ENCODE measurements around the gene DGKZ. TPM values are rescaled to one million over a fixed set of nuclear protein-coding genes. Genes with fewer than 3 reads are reported as not detected.

Gene DGKZ
- total and polyA plus RNA-seq, 2 of the 13 experiments (the other 11 are each of a cell fraction or from before 2014, with no cell fraction given) = 15.8 to 20.7 TPM

DNA sequence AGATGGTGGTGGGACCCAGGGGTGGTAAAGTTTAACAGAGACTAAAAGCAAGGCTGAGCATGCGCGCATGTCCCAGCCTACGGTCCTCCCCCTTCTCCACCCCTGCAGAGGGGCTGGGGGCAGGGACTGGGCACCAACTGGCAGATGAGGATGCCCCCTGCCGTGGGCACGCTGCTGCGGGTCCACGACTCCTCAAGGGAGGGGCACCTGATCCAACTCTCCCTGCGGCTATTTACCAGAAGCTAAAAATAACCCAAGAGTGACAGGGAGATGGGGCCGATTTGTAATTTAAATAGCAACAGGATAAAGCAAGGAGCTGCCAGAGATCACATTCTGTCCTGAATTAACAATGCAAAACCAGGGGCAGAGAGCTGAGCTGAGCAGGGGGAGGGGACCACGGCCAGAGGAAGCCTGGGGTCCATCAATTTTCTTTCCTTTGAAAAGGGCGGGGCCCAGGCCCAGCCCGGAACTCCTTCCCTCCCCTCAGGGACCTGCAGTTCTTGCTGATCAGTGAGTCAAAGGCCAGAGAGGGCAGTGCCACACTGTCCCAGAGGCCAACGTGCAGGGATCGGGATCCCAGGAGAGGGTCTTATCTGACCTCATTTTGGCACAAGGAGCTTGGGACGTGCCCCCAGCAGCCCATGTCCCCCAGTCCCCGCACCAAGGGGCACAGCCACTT, 8.1 kb upstream of the DGKZ start:
- no peak for TF ChIP-seq AGO1 (IDR thresholded peaks at IDR 0.05; ENCODE audit: low read depth, low read length, poor library complexity, severe bottlenecking)
- TF ChIP-seq MTF1 (CRISPR knock-in tag; IDR thresholded peaks at IDR 0.05) = no peak
- Histone ChIP-seq H3K79me2 (ENCODE audit: insufficient read depth, low read length) (no peaks in the 10 kb centered on the region), H3K4me3 (replicated peaks in 1 of 3; ENCODE audit: insufficient read depth in 1 of 3, low read depth in 2 of 3, low read length in 3 of 3) (peak overlapping the region in 1 of 3 experiments; percentile 29; a peak in 1 of 6 replicates), H3K27ac (ENCODE audit: extremely low read length, insufficient read depth, low read length) (no peak overlapping the region), H3K4me2 (ENCODE audit: low read depth, low read length) (peak overlapping the region; percentile 37; the same call in 1 of the 2 replicates), H3K36me3 (replicated peaks in 1 of 2; ENCODE audit: control insufficient read depth in 1 of 2, insufficient read depth in 2 of 2, low read length in 2 of 2) (no peaks in the 10 kb centered on the region), H3K4me1 (ENCODE audit: insufficient read depth, low read length) (peaks cover 23% of the 10 kb centered on the region), H2AFZ (ENCODE audit: low read length) (no peak overlapping the region), H3K9me3 (ENCODE audit: low read length) (no peaks in the 10 kb centered on the region), H3K27me3 (ENCODE audit: control insufficient read depth in 1 of 2, insufficient read depth in 2 of 2, low read length in 2 of 2) (peaks cover 7 to 65% of the 10 kb centered on the region in 2 experiments), H4K20me1 (ENCODE audit: insufficient read depth, low read length) (no peaks in the 10 kb centered on the region), H3K9ac (ENCODE audit: insufficient read depth, low read depth, low read length) (no peak overlapping the region)
- FAIRE-seq (no peak), ATAC-seq (peak; percentile 33; the same call in 2 of the 3 replicates), DNase-seq (ENCODE audit: low spot score) (no peak)
- no TSS peak for BruUV-seq (replicated peaks)
- ChIA-PET CTCF (ENCODE audit: low intra/inter-chr PET ratio, low total read pairs) (no interaction called here), POLR2A (no interaction called here)
- in situ Hi-C loops (cut with HindIII; ENCODE audit: extremely low pct_ligation_motif_present, low pct_unique_long_range_greater_than_20kb) = no loop called here
- 19% methylated on average over 9 of the region's 16 CpGs for WGBS (ENCODE audit: low lambda C conversion rate)
- intact Hi-C loops (cut with micrococcal nuclease; ENCODE audit: unreplicated experiment) = no loop called here

DNA sequence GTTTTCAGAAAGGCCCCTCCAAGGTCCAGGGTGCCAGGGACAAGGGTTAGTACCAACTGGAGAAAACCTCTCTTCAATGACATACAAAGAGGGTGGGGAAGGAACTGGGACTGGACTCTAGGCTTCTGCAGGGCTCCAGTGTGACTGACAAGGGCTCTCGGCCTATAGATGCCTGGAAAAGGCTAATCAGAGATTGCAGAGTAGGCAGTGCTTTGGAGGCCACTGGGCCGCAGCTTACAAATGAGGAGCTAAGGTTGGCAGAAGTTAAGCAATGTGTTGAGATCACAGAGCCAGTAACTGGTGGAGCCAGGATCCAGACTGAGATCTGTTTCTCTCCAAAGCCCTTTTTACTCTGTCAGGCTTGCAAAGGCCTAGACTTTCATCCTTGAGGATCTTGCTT, 7.4 kb upstream of the DGKZ start:
- TF ChIP-seq RXRA (CRISPR knock-in tag; IDR thresholded peaks at IDR 0.05) = no peak
- TF ChIP-seq ZIK1 (CRISPR knock-in tag; IDR thresholded peaks at IDR 0.05; ENCODE audit: borderline replicate concordance, low read depth) = no peak
- no peak for TF ChIP-seq TRIM24 (CRISPR knock-in tag; IDR thresholded peaks at IDR 0.05)
- TF ChIP-seq KLF12 (CRISPR knock-in tag; IDR thresholded peaks at IDR 0.05; ENCODE audit: borderline replicate concordance) = no peak
- TF ChIP-seq CEBPB (IDR thresholded peaks at IDR 0.05; ENCODE audit: borderline replicate concordance, low read depth, low read length) = peak; percentile 16; the same call in 1 of the 2 replicates
- TF ChIP-seq, protein P1, sequence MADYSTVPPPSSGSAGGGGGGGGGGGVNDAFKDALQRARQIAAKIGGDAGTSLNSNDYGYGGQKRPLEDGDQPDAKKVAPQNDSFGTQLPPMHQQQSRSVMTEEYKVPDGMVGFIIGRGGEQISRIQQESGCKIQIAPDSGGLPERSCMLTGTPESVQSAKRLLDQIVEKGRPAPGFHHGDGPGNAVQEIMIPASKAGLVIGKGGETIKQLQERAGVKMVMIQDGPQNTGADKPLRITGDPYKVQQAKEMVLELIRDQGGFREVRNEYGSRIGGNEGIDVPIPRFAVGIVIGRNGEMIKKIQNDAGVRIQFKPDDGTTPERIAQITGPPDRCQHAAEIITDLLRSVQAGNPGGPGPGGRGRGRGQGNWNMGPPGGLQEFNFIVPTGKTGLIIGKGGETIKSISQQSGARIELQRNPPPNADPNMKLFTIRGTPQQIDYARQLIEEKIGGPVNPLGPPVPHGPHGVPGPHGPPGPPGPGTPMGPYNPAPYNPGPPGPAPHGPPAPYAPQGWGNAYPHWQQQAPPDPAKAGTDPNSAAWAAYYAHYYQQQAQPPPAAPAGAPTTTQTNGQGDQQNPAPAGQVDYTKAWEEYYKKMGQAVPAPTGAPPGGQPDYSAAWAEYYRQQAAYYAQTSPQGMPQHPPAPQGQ (CRISPR knock-in tag; IDR thresholded peaks at IDR 0.05; ENCODE audit: borderline replicate concordance) = no peak
- no peak for TF ChIP-seq ZNF614 (CRISPR knock-in tag; IDR thresholded peaks at IDR 0.05; ENCODE audit: borderline replicate concordance)
- TF ChIP-seq NFKBIZ (CRISPR knock-in tag; IDR thresholded peaks at IDR 0.05) = no peak
- TF ChIP-seq MAF1 (CRISPR knock-in tag; IDR thresholded peaks at IDR 0.05; ENCODE audit: borderline replicate concordance) = no peak
- BruUV-seq (replicated peaks) = no TSS peak
- Histone ChIP-seq H3K4me3 (replicated peaks in 1 of 3; ENCODE audit: insufficient read depth in 1 of 3, low read depth in 2 of 3, low read length in 3 of 3) (no peak overlapping the region), H3K4me2 (ENCODE audit: low read depth, low read length) (no peak overlapping the region), H3K36me3 (replicated peaks in 1 of 2; ENCODE audit: control insufficient read depth in 1 of 2, insufficient read depth in 2 of 2, low read length in 2 of 2) (no peaks in the 10 kb centered on the region), H3K9me3 (ENCODE audit: low read length) (no peaks in the 10 kb centered on the region), H3K27me3 (ENCODE audit: control insufficient read depth in 1 of 2, insufficient read depth in 2 of 2, low read length in 2 of 2) (peaks cover 5 to 59% of the 10 kb centered on the region in 2 experiments), H3K79me2 (ENCODE audit: insufficient read depth, low read length) (no peaks in the 10 kb centered on the region), H2AFZ (ENCODE audit: low read length) (no peak overlapping the region), H3K4me1 (ENCODE audit: insufficient read depth, low read length) (peaks cover 30% of the 10 kb centered on the region), H3K27ac (ENCODE audit: extremely low read length, insufficient read depth, low read length) (no peak overlapping the region), H4K20me1 (ENCODE audit: insufficient read depth, low read length) (no peaks in the 10 kb centered on the region), H3K9ac (ENCODE audit: insufficient read depth, low read depth, low read length) (no peak overlapping the region)
- CTCF ChIA-PET (ENCODE audit: low intra/inter-chr PET ratio, low total read pairs) = no interaction called here
- DNase-seq (ENCODE audit: low spot score) (no peak), FAIRE-seq (no peak), ATAC-seq (peak; percentile 22; the same call in 2 of the 3 replicates)
- in situ Hi-C loops (cut with HindIII; ENCODE audit: extremely low pct_ligation_motif_present, low pct_unique_long_range_greater_than_20kb) (no loop called here), intact Hi-C loops (cut with micrococcal nuclease; ENCODE audit: unreplicated experiment) (no loop called here)
- POLR2A ChIA-PET = no interaction called here
- WGBS (ENCODE audit: low lambda C conversion rate) = 50% methylated on average over 1 of the region's 2 CpGs

Data from HepG2 (cell line).